ENCODE results near the gene CCNA1. TPM values are rescaled to one million over a fixed set of nuclear protein-coding genes. Genes with fewer than 3 reads are reported as not detected.

Gene CCNA1
- total and polyA plus RNA-seq, 10 of the 15 experiments (the other 5 are each of a cell fraction or from before 2014, with no cell fraction given) = 0.38 to 6.0 (median 1.1) TPM

DNA sequence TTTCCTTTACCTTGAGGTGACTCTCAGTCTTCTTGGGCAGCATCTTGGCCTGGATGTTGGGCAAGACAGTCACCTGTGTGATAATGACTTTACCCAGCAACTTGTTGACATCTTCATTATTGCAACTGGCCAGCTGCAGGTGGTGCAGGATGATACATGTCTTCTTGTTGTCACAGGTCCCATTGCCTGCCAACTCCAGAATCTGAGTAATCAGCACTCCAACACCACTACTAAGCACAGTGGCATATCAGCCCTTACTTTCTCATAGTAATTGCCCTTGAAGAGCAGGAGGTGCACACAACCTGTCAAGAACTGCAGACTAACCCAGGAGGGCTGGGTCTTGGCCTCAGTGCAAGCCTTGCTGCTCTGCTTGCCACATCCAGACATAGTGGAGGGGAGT is 57.8 kb downstream of the CCNA1 start:
- Histone ChIP-seq H3K27me3 (replicated peaks in 1 of 2; ENCODE audit: control insufficient read depth in 2 of 2, insufficient read depth in 2 of 2, low read length in 1 of 2) (no peaks in the 10 kb centered on the region), H3K9me3 (replicated peaks; ENCODE audit: control insufficient read depth, insufficient read depth, low read length) (no peaks in the 10 kb centered on the region), H2AFZ (ENCODE audit: control insufficient read depth, low read depth, low read length) (no peak overlapping the region), H3K79me2 (ENCODE audit: control insufficient read depth, insufficient read depth, low read length) (no peaks in the 10 kb centered on the region), H3K36me3 (ENCODE audit: control insufficient read depth in 2 of 2, insufficient read depth in 2 of 2, low read length in 1 of 2) (no peaks in the 10 kb centered on the region), H4K20me1 (ENCODE audit: control insufficient read depth, insufficient read depth) (no peaks in the 10 kb centered on the region), H3K4me2 (ENCODE audit: control insufficient read depth, insufficient read depth) (no peak overlapping the region), H3K9ac (ENCODE audit: control insufficient read depth, insufficient read depth, low read length) (no peak overlapping the region), H3K4me1 (ENCODE audit: control insufficient read depth, insufficient read depth, low read length) (no peaks in the 10 kb centered on the region), H3K4me3 (no peak overlapping the region), H3K27ac (ENCODE audit: control insufficient read depth, insufficient read depth) (no peak overlapping the region)
- FAIRE-seq (no peak), ATAC-seq (no peak), DNase-seq (ENCODE audit: low read depth, low spot score) (no peak)
- RAD21 ChIA-PET (ENCODE audit: unreplicated experiment) = no interaction called here
- SMC1A ChIA-PET (ENCODE audit: uncharacterized antibody, unreplicated experiment) = no interaction called here
- BruUV-seq (replicated peaks) = no TSS peak
- in situ Hi-C loops (cut with MboI) = no loop called here
- TF ChIP-seq, protein P1, sequence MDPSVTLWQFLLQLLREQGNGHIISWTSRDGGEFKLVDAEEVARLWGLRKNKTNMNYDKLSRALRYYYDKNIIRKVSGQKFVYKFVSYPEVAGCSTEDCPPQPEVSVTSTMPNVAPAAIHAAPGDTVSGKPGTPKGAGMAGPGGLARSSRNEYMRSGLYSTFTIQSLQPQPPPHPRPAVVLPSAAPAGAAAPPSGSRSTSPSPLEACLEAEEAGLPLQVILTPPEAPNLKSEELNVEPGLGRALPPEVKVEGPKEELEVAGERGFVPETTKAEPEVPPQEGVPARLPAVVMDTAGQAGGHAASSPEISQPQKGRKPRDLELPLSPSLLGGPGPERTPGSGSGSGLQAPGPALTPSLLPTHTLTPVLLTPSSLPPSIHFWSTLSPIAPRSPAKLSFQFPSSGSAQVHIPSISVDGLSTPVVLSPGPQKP (IDR thresholded peaks at IDR 0.05; ENCODE audit: low read depth, low read length) = no peak
- no peak for TF ChIP-seq GABPA (IDR thresholded peaks at IDR 0.05; ENCODE audit: low read depth)
- TF ChIP-seq, protein P2, sequence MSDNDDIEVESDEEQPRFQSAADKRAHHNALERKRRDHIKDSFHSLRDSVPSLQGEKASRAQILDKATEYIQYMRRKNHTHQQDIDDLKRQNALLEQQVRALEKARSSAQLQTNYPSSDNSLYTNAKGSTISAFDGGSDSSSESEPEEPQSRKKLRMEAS (IDR thresholded peaks at IDR 0.05; ENCODE audit: low read depth, low read length) = no peak
- TF ChIP-seq ZNF274 (IDR thresholded peaks at IDR 0.05; ENCODE audit: insufficient read depth, insufficient read length) = no peak
- TF ChIP-seq MTA2 (IDR thresholded peaks at IDR 0.05; ENCODE audit: low read depth) = no peak
- TF ChIP-seq MYB (IDR thresholded peaks at IDR 0.05; ENCODE audit: borderline replicate concordance, low read depth, low read length) = no peak
- TF ChIP-seq, protein P3, sequence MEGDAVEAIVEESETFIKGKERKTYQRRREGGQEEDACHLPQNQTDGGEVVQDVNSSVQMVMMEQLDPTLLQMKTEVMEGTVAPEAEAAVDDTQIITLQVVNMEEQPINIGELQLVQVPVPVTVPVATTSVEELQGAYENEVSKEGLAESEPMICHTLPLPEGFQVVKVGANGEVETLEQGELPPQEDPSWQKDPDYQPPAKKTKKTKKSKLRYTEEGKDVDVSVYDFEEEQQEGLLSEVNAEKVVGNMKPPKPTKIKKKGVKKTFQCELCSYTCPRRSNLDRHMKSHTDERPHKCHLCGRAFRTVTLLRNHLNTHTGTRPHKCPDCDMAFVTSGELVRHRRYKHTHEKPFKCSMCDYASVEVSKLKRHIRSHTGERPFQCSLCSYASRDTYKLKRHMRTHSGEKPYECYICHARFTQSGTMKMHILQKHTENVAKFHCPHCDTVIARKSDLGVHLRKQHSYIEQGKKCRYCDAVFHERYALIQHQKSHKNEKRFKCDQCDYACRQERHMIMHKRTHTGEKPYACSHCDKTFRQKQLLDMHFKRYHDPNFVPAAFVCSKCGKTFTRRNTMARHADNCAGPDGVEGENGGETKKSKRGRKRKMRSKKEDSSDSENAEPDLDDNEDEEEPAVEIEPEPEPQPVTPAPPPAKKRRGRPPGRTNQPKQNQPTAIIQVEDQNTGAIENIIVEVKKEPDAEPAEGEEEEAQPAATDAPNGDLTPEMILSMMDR (IDR thresholded peaks at IDR 0.05 in 2 of 3, conservative IDR thresholded peaks at IDR 0.05 in 1 of 3; ENCODE audit: control insufficient read depth in 2 of 3, extremely low read depth in 1 of 3, insufficient read depth in 1 of 3, low read depth in 3 of 3, low read length in 3 of 3) = no peak
- no peak for TF ChIP-seq NR2C1 (IDR thresholded peaks at IDR 0.05)
- TF ChIP-seq, protein P4, sequence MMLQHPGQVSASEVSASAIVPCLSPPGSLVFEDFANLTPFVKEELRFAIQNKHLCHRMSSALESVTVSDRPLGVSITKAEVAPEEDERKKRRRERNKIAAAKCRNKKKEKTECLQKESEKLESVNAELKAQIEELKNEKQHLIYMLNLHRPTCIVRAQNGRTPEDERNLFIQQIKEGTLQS (IDR thresholded peaks at IDR 0.05; ENCODE audit: borderline replicate concordance, extremely low read depth, low read depth, low read length) = no peak
- TF ChIP-seq, protein P5, sequence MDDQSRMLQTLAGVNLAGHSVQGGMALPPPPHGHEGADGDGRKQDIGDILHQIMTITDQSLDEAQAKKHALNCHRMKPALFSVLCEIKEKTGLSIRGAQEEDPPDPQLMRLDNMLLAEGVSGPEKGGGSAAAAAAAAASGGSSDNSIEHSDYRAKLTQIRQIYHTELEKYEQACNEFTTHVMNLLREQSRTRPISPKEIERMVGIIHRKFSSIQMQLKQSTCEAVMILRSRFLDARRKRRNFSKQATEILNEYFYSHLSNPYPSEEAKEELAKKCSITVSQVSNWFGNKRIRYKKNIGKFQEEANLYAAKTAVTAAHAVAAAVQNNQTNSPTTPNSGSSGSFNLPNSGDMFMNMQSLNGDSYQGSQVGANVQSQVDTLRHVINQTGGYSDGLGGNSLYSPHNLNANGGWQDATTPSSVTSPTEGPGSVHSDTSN (IDR thresholded peaks at IDR 0.05; ENCODE audit: insufficient replicate concordance, low read depth, low read length) = no peak
- TF ChIP-seq, protein P6, sequence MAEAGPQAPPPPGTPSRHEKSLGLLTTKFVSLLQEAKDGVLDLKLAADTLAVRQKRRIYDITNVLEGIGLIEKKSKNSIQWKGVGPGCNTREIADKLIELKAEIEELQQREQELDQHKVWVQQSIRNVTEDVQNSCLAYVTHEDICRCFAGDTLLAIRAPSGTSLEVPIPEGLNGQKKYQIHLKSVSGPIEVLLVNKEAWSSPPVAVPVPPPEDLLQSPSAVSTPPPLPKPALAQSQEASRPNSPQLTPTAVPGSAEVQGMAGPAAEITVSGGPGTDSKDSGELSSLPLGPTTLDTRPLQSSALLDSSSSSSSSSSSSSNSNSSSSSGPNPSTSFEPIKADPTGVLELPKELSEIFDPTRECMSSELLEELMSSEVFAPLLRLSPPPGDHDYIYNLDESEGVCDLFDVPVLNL (IDR thresholded peaks at IDR 0.05; ENCODE audit: low read depth, low read length) = no peak
- TF ChIP-seq NR2C2 (IDR thresholded peaks at IDR 0.05; ENCODE audit: borderline replicate concordance, control insufficient read depth, insufficient read length, low read depth) = no peak
- TF ChIP-seq, protein P7, sequence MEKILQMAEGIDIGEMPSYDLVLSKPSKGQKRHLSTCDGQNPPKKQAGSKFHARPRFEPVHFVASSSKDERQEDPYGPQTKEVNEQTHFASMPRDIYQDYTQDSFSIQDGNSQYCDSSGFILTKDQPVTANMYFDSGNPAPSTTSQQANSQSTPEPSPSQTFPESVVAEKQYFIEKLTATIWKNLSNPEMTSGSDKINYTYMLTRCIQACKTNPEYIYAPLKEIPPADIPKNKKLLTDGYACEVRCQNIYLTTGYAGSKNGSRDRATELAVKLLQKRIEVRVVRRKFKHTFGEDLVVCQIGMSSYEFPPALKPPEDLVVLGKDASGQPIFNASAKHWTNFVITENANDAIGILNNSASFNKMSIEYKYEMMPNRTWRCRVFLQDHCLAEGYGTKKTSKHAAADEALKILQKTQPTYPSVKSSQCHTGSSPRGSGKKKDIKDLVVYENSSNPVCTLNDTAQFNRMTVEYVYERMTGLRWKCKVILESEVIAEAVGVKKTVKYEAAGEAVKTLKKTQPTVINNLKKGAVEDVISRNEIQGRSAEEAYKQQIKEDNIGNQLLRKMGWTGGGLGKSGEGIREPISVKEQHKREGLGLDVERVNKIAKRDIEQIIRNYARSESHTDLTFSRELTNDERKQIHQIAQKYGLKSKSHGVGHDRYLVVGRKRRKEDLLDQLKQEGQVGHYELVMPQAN (conservative IDR thresholded peaks at IDR 0.05) = no peak
- intact Hi-C loops (cut with micrococcal nuclease; ENCODE audit: unreplicated experiment) = no loop called here
- POLR2A ChIA-PET = no interaction called here
- CTCF ChIA-PET = no interaction called here

Data from GM12878 (cell line).